ENCODE results near the gene NAALADL1. TPM values are rescaled to one million over a fixed set of nuclear protein-coding genes. Genes with fewer than 3 reads are reported as not detected.
A peak's percentile ranks its signal among the peaks of the same experiment; 100 is the strongest.

Gene NAALADL1
- total and polyA plus RNA-seq, 3 experiments from 2014 or later = 10.8 to 17.0 (median 13.3) TPM

DNA sequence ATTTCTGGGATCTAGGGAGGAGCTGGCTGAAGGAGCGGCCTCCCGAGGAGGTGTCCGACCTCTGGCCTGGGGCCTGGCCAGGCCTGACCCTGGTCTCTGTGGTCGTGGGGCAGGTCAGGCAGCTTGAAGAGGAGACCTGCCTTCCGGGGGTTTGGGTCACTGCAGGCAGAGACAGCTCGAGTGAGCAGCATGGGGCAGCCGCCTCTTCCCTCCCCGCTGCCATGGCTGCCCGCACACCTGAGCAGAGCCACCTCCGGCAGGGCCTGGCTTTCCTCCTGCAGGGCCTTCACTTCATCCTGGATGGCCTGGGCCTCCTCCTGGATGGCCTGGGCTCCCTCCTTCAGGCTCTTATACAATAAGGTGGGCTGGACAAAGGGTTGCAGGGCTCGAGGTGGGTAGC, 8.0 kb upstream of the NAALADL1 start:
- Mint-ChIP-seq H3K27me3 (peaks cover 0 to 8% of the 10 kb centered on the region in 2 donors), H3K4me1 (no peaks in the 10 kb centered on the region), H3K9me3 (no peaks in the 10 kb centered on the region), H3K4me3 (no peak overlapping the region), H3K27ac (peak overlapping the region in 1 of 8 donors; percentile 60), H3K36me3 (no peaks in the 10 kb centered on the region)
- H3K9me3 ChIP-seq (ENCODE audit: low read length) = no peaks in the 10 kb centered on the region
- H3K27me3 ChIP-seq (ENCODE audit: insufficient read depth, low read length, poor library complexity, severe bottlenecking) = no peaks in the 10 kb centered on the region
- no peak for DNase-seq
- no peak overlapping the region for H3K27ac ChIP-seq (ENCODE audit: low read depth, low read length)
- no peaks in the 10 kb centered on the region for H3K4me1 ChIP-seq (ENCODE audit: insufficient read depth, low read length)
- no peaks in the 10 kb centered on the region for H3K36me3 ChIP-seq (ENCODE audit: insufficient read depth, low read length)
- ChIA-PET POLR2A (no interaction called here), CTCF (interaction anchor here (0.8 kb wide), 1 partner anchor 35 kb away, joined by 3 read pairs; no protein-coding TSS in a partner anchor)
- H3K4me3 ChIP-seq (ENCODE audit: low read length) = no peak overlapping the region

DNA sequence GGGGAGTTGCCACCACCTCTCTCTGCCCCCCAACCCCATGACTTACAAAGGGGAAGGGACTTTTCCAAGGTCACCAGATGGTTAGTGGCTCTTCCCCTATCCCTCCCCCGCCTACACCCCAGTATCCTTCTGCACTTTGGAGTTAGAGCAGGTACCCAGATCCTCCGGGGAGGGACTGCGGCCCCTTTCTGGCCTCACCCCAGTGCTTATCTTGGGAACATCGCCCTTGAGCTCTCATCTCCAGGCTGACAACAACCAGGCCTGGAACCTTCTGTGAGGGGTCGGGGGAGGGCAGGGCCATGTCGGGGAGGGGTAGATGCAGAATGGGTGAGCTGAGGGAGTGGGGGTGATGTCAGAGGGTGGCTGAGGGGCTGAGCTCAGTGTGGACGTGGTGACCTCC, 7.5 kb upstream of the NAALADL1 start:
- H3K36me3 ChIP-seq (ENCODE audit: insufficient read depth, low read length) = no peaks in the 10 kb centered on the region
- no peaks in the 10 kb centered on the region for H3K9me3 Mint-ChIP-seq
- CTCF ChIA-PET = interaction anchor here (0.8 kb wide), 1 partner anchor 36 kb away, joined by 3 read pairs; no protein-coding TSS in a partner anchor
- peak overlapping the region in 1 of 8 donors; percentile 26 for H3K27ac Mint-ChIP-seq
- no peak overlapping the region for H3K4me3 ChIP-seq (ENCODE audit: low read length)
- peaks cover 0 to 2% (median 0%) of the 10 kb centered on the region in 3 donors for H3K4me1 Mint-ChIP-seq
- H3K27ac ChIP-seq (ENCODE audit: low read depth, low read length) = no peak overlapping the region
- H3K36me3 Mint-ChIP-seq = no peaks in the 10 kb centered on the region
- H3K9me3 ChIP-seq (ENCODE audit: low read length) = no peaks in the 10 kb centered on the region
- peaks cover 0 to 8% of the 10 kb centered on the region in 2 donors for H3K27me3 Mint-ChIP-seq
- no peak for DNase-seq
- POLR2A ChIA-PET = no interaction called here
- H3K4me3 Mint-ChIP-seq = no peak overlapping the region
- no peaks in the 10 kb centered on the region for H3K4me1 ChIP-seq (ENCODE audit: insufficient read depth, low read length)
- no peaks in the 10 kb centered on the region for H3K27me3 ChIP-seq (ENCODE audit: insufficient read depth, low read length, poor library complexity, severe bottlenecking)

DNA sequence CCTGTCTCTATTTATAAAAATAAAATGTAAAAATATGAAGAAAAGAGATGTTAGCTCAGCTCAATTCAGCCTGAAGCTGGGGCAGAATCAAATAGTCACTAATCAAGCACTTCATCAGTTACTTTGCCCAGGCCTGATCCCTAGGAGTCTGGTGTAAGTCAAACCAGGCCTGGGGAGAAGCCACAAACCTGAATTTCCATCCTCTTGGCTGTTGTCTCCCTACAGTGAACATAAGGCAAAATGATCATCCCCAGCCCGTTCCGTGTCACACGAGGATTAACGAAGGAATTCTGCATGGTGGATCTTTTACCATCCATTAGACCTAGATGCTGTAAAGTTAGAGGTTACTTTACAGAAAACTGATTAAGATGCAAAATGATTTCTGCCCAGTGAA, 6.5 kb upstream of the NAALADL1 start:
- no peaks in the 10 kb centered on the region for H3K36me3 Mint-ChIP-seq
- no peaks in the 10 kb centered on the region for H3K9me3 ChIP-seq (ENCODE audit: low read length)
- peaks cover 0 to 8% of the 10 kb centered on the region in 2 donors for H3K27me3 Mint-ChIP-seq
- no peaks in the 10 kb centered on the region for H3K4me1 ChIP-seq (ENCODE audit: insufficient read depth, low read length)
- no peaks in the 10 kb centered on the region for H3K9me3 Mint-ChIP-seq
- no peak overlapping the region for H3K4me3 ChIP-seq (ENCODE audit: low read length)
- H3K27me3 ChIP-seq (ENCODE audit: insufficient read depth, low read length, poor library complexity, severe bottlenecking) = no peaks in the 10 kb centered on the region
- POLR2A ChIA-PET = no interaction called here
- no peak overlapping the region for H3K27ac Mint-ChIP-seq
- peaks cover 0 to 2% (median 0%) of the 10 kb centered on the region in 3 donors for H3K4me1 Mint-ChIP-seq
- H3K27ac ChIP-seq (ENCODE audit: low read depth, low read length) = no peak overlapping the region
- CTCF ChIA-PET = no interaction called here
- no peak overlapping the region for H3K4me3 Mint-ChIP-seq
- no peak for DNase-seq
- H3K36me3 ChIP-seq (ENCODE audit: insufficient read depth, low read length) = no peaks in the 10 kb centered on the region

DNA sequence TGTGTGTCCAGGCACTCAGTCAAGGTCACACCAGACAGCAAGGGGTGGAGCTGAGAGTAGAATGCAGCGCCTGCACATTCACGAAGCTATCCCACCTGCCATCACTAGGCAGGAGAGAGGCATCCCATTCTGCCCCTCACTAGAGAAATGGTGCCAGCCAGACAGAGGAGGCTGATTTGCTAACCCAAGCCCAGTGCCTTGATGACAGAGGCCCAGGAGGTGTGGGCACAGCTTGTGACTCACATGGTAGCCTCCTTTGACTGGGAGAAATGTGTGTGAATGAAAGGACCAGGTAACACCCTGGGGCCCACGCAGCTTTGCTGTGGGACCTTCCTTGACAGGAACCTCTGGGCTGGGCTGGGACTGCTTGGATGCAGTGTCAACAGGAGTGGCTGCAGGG, 5.2 kb upstream of the NAALADL1 start:
- Mint-ChIP-seq H3K27ac (no peak overlapping the region), H3K4me3 (no peak overlapping the region), H3K4me1 (peaks cover 0 to 2% (median 0%) of the 10 kb centered on the region in 3 donors), H3K36me3 (no peaks in the 10 kb centered on the region), H3K27me3 (peaks cover 0 to 8% of the 10 kb centered on the region in 2 donors), H3K9me3 (no peaks in the 10 kb centered on the region)
- Histone ChIP-seq H3K27me3 (ENCODE audit: insufficient read depth, low read length, poor library complexity, severe bottlenecking) (no peaks in the 10 kb centered on the region), H3K4me1 (ENCODE audit: insufficient read depth, low read length) (no peaks in the 10 kb centered on the region), H3K36me3 (ENCODE audit: insufficient read depth, low read length) (no peaks in the 10 kb centered on the region), H3K27ac (ENCODE audit: low read depth, low read length) (no peak overlapping the region), H3K9me3 (ENCODE audit: low read length) (no peaks in the 10 kb centered on the region), H3K4me3 (ENCODE audit: low read length) (no peak overlapping the region)
- no peak for DNase-seq
- CTCF ChIA-PET = no interaction called here
- POLR2A ChIA-PET = no interaction called here

DNA sequence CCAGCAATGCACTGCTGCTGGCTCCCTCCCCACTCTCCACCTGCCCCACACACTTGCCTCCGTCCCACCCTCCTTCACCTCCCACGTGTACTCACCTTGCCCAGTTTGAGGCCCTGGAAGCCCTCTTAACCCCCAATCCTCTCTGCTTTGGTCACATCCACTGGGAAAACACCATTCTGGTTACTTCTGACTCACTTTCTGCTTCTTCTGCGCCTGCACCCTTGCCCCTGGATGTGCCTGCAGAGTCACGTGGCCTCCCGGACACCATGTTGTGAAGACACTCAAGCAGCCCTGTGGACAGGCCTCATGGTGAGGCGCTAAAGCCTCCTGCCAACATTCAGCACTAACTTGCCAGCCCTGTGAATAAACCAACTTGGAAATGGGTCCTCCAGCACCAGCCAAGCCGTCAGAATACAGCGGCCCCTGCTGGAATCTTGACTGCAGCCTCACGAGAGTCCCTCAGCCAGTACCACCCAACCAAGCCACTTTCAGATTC, 2.6 kb upstream of the NAALADL1 start:
- no peak overlapping the region for H3K4me3 ChIP-seq (ENCODE audit: low read length)

DNA sequence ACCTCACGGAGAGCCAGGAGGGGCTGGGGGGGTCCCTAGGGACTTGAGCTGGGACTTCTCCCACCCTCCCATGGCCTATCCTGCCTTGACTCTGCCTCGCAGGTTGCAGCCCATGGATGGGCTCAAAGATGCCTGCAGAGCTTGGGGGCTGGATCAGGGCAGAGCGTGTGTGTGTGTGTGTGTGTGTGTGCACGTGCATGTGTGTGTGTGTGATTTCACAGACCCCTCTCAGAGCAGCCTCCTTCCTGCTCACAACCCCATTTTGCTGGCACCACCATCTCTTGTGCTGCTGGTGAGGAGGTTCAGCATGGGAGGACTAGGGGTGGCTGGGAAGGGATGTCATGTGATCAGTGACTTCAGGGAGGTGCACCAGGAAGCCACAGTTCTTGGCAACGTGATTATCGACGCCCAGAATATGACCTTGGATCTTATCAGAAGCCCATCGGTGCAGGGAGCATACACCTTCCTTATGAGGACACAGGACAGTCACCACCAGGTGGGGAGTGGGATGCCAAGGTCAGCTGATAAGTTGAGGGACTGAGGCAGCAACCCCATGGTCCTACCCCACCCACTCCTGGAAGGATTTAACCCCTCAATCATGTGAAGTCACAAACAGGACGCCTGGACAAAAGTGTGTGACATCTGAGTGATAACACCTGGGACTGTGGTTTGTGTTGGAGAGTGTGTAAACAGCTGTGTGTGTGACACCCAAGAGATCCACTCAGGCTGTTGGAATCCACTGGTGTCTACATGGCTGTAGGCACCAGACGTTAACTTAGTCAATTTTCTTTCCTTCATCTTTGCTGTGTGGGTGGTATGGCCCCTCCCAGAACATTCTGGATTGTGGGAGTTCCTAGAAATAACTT, 1.8 kb upstream of the NAALADL1 start:
- CTCF ChIA-PET = no interaction called here
- peaks cover 0 to 2% (median 0%) of the 10 kb centered on the region in 3 donors for H3K4me1 Mint-ChIP-seq

More for the DNA sequence above, 2.6 kb upstream of the NAALADL1 start:
- Mint-ChIP-seq H3K9me3 (no peaks in the 10 kb centered on the region), H3K36me3 (no peaks in the 10 kb centered on the region), H3K27ac (peak overlapping the region in 2 of 8 donors; percentile 55 to 82), H3K4me1 (peaks cover 0 to 2% (median 0%) of the 10 kb centered on the region in 3 donors), H3K4me3 (no peak overlapping the region), H3K27me3 (peaks cover 0 to 8% of the 10 kb centered on the region in 2 donors)
- no peak for DNase-seq
- no peaks in the 10 kb centered on the region for H3K9me3 ChIP-seq (ENCODE audit: low read length)
- H3K36me3 ChIP-seq (ENCODE audit: insufficient read depth, low read length) = no peaks in the 10 kb centered on the region
- ChIA-PET CTCF (no interaction called here), POLR2A (no interaction called here)
- no peaks in the 10 kb centered on the region for H3K4me1 ChIP-seq (ENCODE audit: insufficient read depth, low read length)
- no peak overlapping the region for H3K27ac ChIP-seq (ENCODE audit: low read depth, low read length)
- no peaks in the 10 kb centered on the region for H3K27me3 ChIP-seq (ENCODE audit: insufficient read depth, low read length, poor library complexity, severe bottlenecking)

DNA sequence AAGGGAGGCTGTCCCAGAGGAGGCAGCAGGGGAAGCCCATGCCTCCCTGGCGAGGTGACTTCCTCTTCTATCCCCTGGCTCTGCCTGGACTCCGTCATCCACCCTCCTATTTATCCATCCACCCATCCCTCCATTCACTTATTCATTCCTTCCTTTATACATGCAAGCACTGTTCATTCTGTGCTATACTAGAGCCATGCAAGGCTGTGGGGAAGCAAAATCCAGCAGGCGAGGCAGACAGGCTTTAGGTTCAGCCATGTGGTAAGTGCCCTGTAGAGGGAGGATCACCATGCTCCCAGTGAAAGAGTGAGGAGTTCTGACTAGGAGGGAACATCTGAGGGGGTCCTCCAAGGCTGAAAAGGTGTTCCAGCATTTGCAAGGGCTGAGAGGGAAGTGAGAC, 1.2 kb upstream of the NAALADL1 start:
- Mint-ChIP-seq H3K4me3 (no peak overlapping the region), H3K27me3 (peaks cover 0 to 8% of the 10 kb centered on the region in 2 donors), H3K4me1 (peaks cover 0 to 2% (median 0%) of the 10 kb centered on the region in 3 donors), H3K36me3 (no peaks in the 10 kb centered on the region), H3K9me3 (no peaks in the 10 kb centered on the region), H3K27ac (no peak overlapping the region)
- no peak for DNase-seq
- H3K4me1 ChIP-seq (ENCODE audit: insufficient read depth, low read length) = peaks cover 1% of the 10 kb centered on the region
- H3K27me3 ChIP-seq (ENCODE audit: insufficient read depth, low read length, poor library complexity, severe bottlenecking) = no peaks in the 10 kb centered on the region
- CTCF ChIA-PET = no interaction called here
- no peaks in the 10 kb centered on the region for H3K9me3 ChIP-seq (ENCODE audit: low read length)
- no peak overlapping the region for H3K27ac ChIP-seq (ENCODE audit: low read depth, low read length)
- POLR2A ChIA-PET = no interaction called here
- no peak overlapping the region for H3K4me3 ChIP-seq (ENCODE audit: low read length)
- H3K36me3 ChIP-seq (ENCODE audit: insufficient read depth, low read length) = no peaks in the 10 kb centered on the region

More for the DNA sequence above, 1.8 kb upstream of the NAALADL1 start:
- Histone ChIP-seq H3K27ac (ENCODE audit: low read depth, low read length) (no peak overlapping the region), H3K9me3 (ENCODE audit: low read length) (no peaks in the 10 kb centered on the region), H3K4me3 (ENCODE audit: low read length) (no peak overlapping the region), H3K27me3 (ENCODE audit: insufficient read depth, low read length, poor library complexity, severe bottlenecking) (no peaks in the 10 kb centered on the region), H3K4me1 (ENCODE audit: insufficient read depth, low read length) (no peaks in the 10 kb centered on the region), H3K36me3 (ENCODE audit: insufficient read depth, low read length) (no peaks in the 10 kb centered on the region)
- peaks cover 0 to 8% of the 10 kb centered on the region in 2 donors for H3K27me3 Mint-ChIP-seq
- no peaks in the 10 kb centered on the region for H3K36me3 Mint-ChIP-seq
- POLR2A ChIA-PET = no interaction called here
- no peak overlapping the region for H3K27ac Mint-ChIP-seq
- no peak for DNase-seq
- no peak overlapping the region for H3K4me3 Mint-ChIP-seq
- H3K9me3 Mint-ChIP-seq = no peaks in the 10 kb centered on the region

DNA sequence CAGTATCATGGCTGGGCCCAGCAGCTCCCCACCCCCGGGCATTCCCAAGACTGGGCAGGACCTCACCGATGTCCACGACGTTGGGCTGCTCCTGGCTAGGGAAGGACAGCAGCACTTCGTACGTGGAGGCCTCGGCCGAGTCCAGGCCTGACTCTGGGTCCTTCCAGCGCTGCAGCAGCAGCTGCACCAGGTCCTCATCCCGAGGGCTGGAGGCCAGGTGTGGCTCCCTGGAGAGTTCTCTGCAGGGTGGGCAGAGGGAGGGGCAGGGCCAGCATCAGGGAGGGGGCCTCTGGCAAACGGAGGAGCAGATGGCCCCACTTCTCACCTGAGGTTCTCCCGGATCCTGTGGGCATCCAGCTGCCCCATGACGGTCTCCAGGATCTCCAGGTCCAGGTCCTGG, 341 bp downstream of the NAALADL1 start:
- Mint-ChIP-seq H3K4me3 (no peak overlapping the region), H3K27ac (no peak overlapping the region), H3K36me3 (no peaks in the 10 kb centered on the region), H3K27me3 (peaks cover 0 to 8% of the 10 kb centered on the region in 2 donors), H3K4me1 (peaks cover 9 to 12% (median 10%) of the 10 kb centered on the region in 3 donors), H3K9me3 (no peaks in the 10 kb centered on the region)
- ChIA-PET POLR2A (interaction anchor here (0.6 kb wide), 1 partner anchor 47 kb away, joined by 3 read pairs; no protein-coding TSS in a partner anchor), CTCF (no interaction called here)
- no peaks in the 10 kb centered on the region for H3K27me3 ChIP-seq (ENCODE audit: insufficient read depth, low read length, poor library complexity, severe bottlenecking)
- DNase-seq = no peak
- H3K27ac ChIP-seq (ENCODE audit: low read depth, low read length) = no peak overlapping the region
- H3K9me3 ChIP-seq (ENCODE audit: low read length) = no peaks in the 10 kb centered on the region
- H3K4me3 ChIP-seq (ENCODE audit: low read length) = no peak overlapping the region
- H3K36me3 ChIP-seq (ENCODE audit: insufficient read depth, low read length) = no peaks in the 10 kb centered on the region
- peaks cover 12% of the 10 kb centered on the region for H3K4me1 ChIP-seq (ENCODE audit: insufficient read depth, low read length)

All from CD8-positive, alpha-beta memory T cell (primary cell).